Spleen (tissue), 7 donors: Measurements from ENCODE around the gene RAB35.

Source experiments
- CTCF ChIP-seq, 11 experiments: fragments of 200-600 bp in 7 of 11; fragments of 450-650 bp in 4 of 11; sonication (generic) in 4 of 11; IDR thresholded peaks in 8 of 11; conservative IDR thresholded peaks in 3 of 11; 1 replicate in 7 of 11; 2 replicates in 4 of 11; pipeline versions ENCODE4 v1.4.0 to v1.8.0; 2016 to 2021; ENCODE audit warnings: antibody characterized with exemption in 11 of 11, inconsistent platforms in 4 of 11, mild to moderate bottlenecking in 1 of 11
- POLR2AphosphoS5 ChIP-seq, 3 donors: sonication (generic); formaldehyde crosslinking; IDR thresholded peaks; one replicate each; pipeline ENCODE4 v1.5.1; 2017; ENCODE audit warnings: antibody characterized with exemption in 3 of 3
- donor health status: DM: no; HTN: no; CAD: no; lungs with moderate emphysema.
- donor health status: DM: no; HTN: no; CAD: no.
- donor health status: DM: no; HTN: no; CAD: no.

- peak in 1 of 3 donors; percentile 47 for TF ChIP-seq POLR2AphosphoS5 (IDR thresholded peaks at IDR 0.05)
- TF ChIP-seq CTCF (IDR thresholded peaks at IDR 0.05 in 8 of 11, conservative IDR thresholded peaks at IDR 0.05 in 3 of 11) = no peak
Observed at GRCh38 chr12:120155072-120155471, 38.5 kb upstream of the RAB35 start.
